Measurements from ENCODE around the gene ENPP1. TPM values are rescaled to one million over a fixed set of nuclear protein-coding genes. Genes with fewer than 3 reads are reported as not detected.

ENPP1 gene
- polyA plus RNA-seq, 1 of the 3 experiments (the other 2 are of a cell fraction) = not detected

GRCh38 chr6:131792091-131792496 lies 15.7 kb upstream of the ENPP1 start:
- no peaks in the 10 kb centered on the region for H3K36me3 ChIP-seq (replicated peaks in 1 of 2; ENCODE audit: control insufficient read depth in 1 of 2, insufficient read depth in 2 of 2, low read length in 1 of 2)
- 19% methylated on average over 6 of the region's 6 CpGs for WGBS (ENCODE audit: low lambda C conversion rate)

DNA sequence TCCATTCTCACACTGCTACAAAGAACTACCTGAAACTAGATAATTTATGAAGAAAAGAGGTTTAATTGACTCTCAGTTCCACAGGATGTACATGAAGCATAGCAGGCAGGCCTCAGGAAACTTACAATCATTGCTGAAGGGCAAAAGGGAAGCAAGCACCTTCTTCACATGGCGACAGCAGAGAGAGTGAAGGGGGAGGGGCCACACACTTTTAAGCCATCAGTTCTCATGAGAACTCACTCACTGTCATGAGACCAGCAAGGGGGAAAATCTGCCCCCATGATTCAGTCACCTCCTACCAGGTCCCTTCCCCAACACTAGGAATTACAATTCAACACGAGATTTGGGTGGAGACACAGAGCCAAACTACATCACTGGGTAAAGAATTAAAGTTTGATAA lies 12.5 kb upstream of the ENPP1 start:
- H3K9me2 ChIP-seq = no peaks in the 10 kb centered on the region
- no peak overlapping the region for H3K27ac ChIP-seq (ENCODE audit: low read depth in 2 of 2, low read length in 1 of 2)
- no peaks in the 10 kb centered on the region; the same call in 1 of the 2 replicates for H3K27me3 ChIP-seq (ENCODE audit: insufficient read depth)
- no peaks in the 10 kb centered on the region for H3K4me1 ChIP-seq (ENCODE audit: control insufficient read depth in 1 of 2, insufficient read depth in 2 of 2, low read depth in 1 of 2, low read length in 1 of 2)
- H4K20me1 ChIP-seq (ENCODE audit: insufficient read depth) = no peaks in the 10 kb centered on the region
- no peak overlapping the region for H3K4me2 ChIP-seq
- H3K36me3 ChIP-seq (replicated peaks in 1 of 2; ENCODE audit: control insufficient read depth in 1 of 2, insufficient read depth in 2 of 2, low read length in 1 of 2) = no peaks in the 10 kb centered on the region
- H3K4me3 ChIP-seq (ENCODE audit: low read depth in 2 of 2, low read length in 1 of 2) = no peak overlapping the region
- no peaks in the 10 kb centered on the region; the same call in 1 of the 2 replicates for H3K9me3 ChIP-seq
- no peaks in the 10 kb centered on the region for H3K79me2 ChIP-seq (ENCODE audit: insufficient read depth)
- ChIA-PET POLR2A (no interaction called here), CTCF (no interaction called here)
- DNase-seq = no peak
- H2AFZ ChIP-seq (ENCODE audit: low read depth) = no peak overlapping the region
- H3F3A ChIP-seq (replicated peaks; ENCODE audit: insufficient read depth) = no peaks in the 10 kb centered on the region
- H3K9ac ChIP-seq = no peak overlapping the region
- 15% methylated on average over 2 of the region's 2 CpGs for WGBS (ENCODE audit: low lambda C conversion rate)
- TF ChIP-seq, protein P1, sequence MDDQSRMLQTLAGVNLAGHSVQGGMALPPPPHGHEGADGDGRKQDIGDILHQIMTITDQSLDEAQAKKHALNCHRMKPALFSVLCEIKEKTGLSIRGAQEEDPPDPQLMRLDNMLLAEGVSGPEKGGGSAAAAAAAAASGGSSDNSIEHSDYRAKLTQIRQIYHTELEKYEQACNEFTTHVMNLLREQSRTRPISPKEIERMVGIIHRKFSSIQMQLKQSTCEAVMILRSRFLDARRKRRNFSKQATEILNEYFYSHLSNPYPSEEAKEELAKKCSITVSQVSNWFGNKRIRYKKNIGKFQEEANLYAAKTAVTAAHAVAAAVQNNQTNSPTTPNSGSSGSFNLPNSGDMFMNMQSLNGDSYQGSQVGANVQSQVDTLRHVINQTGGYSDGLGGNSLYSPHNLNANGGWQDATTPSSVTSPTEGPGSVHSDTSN (IDR thresholded peaks at IDR 0.05) = no peak
- TF ChIP-seq, protein P2, sequence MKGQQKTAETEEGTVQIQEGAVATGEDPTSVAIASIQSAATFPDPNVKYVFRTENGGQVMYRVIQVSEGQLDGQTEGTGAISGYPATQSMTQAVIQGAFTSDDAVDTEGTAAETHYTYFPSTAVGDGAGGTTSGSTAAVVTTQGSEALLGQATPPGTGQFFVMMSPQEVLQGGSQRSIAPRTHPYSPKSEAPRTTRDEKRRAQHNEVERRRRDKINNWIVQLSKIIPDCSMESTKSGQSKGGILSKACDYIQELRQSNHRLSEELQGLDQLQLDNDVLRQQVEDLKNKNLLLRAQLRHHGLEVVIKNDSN (IDR thresholded peaks at IDR 0.05; ENCODE audit: borderline replicate concordance, low read depth) = no peak
- TF ChIP-seq NFIC (IDR thresholded peaks at IDR 0.05; ENCODE audit: borderline replicate concordance) (no peak), JUND (IDR thresholded peaks at IDR 0.05) (no peak), TCF12 (IDR thresholded peaks at IDR 0.05) (no peak), FOXM1 (IDR thresholded peaks at IDR 0.05; ENCODE audit: low read depth) (no peak), USF2 (IDR thresholded peaks at IDR 0.05; ENCODE audit: borderline replicate concordance, low read depth, low read length) (no peak), EP300 (IDR thresholded peaks at IDR 0.05; ENCODE audit: borderline replicate concordance in 1 of 2, low read depth in 1 of 2, low read length in 1 of 2) (no peak), YY1 (IDR thresholded peaks at IDR 0.05; ENCODE audit: low read depth) (no peak), MAX (IDR thresholded peaks at IDR 0.05; ENCODE audit: low read depth) (no peak), CHD2 (IDR thresholded peaks at IDR 0.05; ENCODE audit: low read length, partially characterized antibody) (no peak), MEF2A (IDR thresholded peaks at IDR 0.05; ENCODE audit: borderline replicate concordance, low read depth) (no peak), TAF1 (IDR thresholded peaks at IDR 0.05; ENCODE audit: borderline replicate concordance, low read depth, low read length) (no peak), SIN3A (IDR thresholded peaks at IDR 0.05; ENCODE audit: borderline replicate concordance, low read depth, low read length) (no peak), ELF1 (IDR thresholded peaks at IDR 0.05) (no peak), MXI1 (IDR thresholded peaks at IDR 0.05; ENCODE audit: low read depth, low read length) (no peak)

More at GRCh38 chr6:131792091-131792496, 15.7 kb upstream of the ENPP1 start:
- Histone ChIP-seq H3K4me3 (ENCODE audit: low read depth in 2 of 2, low read length in 1 of 2) (no peak overlapping the region), H3K9me2 (no peaks in the 10 kb centered on the region), H2AFZ (ENCODE audit: low read depth) (no peak overlapping the region), H3K9me3 (no peaks in the 10 kb centered on the region), H3K27ac (ENCODE audit: low read depth in 2 of 2, low read length in 1 of 2) (no peak overlapping the region), H3K9ac (no peak overlapping the region), H3K79me2 (ENCODE audit: insufficient read depth) (no peaks in the 10 kb centered on the region), H3K27me3 (ENCODE audit: insufficient read depth) (no peaks in the 10 kb centered on the region; the same call in 1 of the 2 replicates), H3F3A (replicated peaks; ENCODE audit: insufficient read depth) (no peaks in the 10 kb centered on the region), H4K20me1 (ENCODE audit: insufficient read depth) (no peaks in the 10 kb centered on the region), H3K4me2 (no peak overlapping the region), H3K4me1 (ENCODE audit: control insufficient read depth in 1 of 2, insufficient read depth in 2 of 2, low read depth in 1 of 2, low read length in 1 of 2) (no peaks in the 10 kb centered on the region; a peak in 1 of 4 replicates)
- no peak for DNase-seq
- no peak for TF ChIP-seq SIN3A (IDR thresholded peaks at IDR 0.05; ENCODE audit: borderline replicate concordance, low read depth, low read length)
- TF ChIP-seq ELF1 (IDR thresholded peaks at IDR 0.05) = no peak
- no peak for TF ChIP-seq NFIC (IDR thresholded peaks at IDR 0.05; ENCODE audit: borderline replicate concordance)
- TF ChIP-seq RAD21 (IDR thresholded peaks at IDR 0.05; ENCODE audit: low read length) = no peak
- no peak for TF ChIP-seq RCOR1 (IDR thresholded peaks at IDR 0.05; ENCODE audit: low read length)
- no peak for TF ChIP-seq TCF12 (IDR thresholded peaks at IDR 0.05)
- TF ChIP-seq USF2 (IDR thresholded peaks at IDR 0.05; ENCODE audit: borderline replicate concordance, low read depth, low read length) = no peak
- TF ChIP-seq JUND (IDR thresholded peaks at IDR 0.05) = no peak
- no peak for TF ChIP-seq GABPA (IDR thresholded peaks at IDR 0.05; ENCODE audit: low read depth)
- TF ChIP-seq NRF1 (IDR thresholded peaks at IDR 0.05; ENCODE audit: low read depth, low read length) = no peak
- TF ChIP-seq ZBTB33 (IDR thresholded peaks at IDR 0.05; ENCODE audit: borderline replicate concordance, low read depth) = no peak
- ChIA-PET POLR2A (no interaction called here), CTCF (no interaction called here)

Data from SK-N-SH (cell line).